Mesothelial cell of epicardium (in vitro differentiated cells): ENCODE measurements around the gene FEZF1. TPM values are rescaled to one million over a fixed set of nuclear protein-coding genes. Genes with fewer than 3 reads are reported as not detected.

Experiments used
- DNase-seq, 2 experiments: peaks; one replicate each; pipeline ENCODE4 v3.0.0; 2021; ENCODE audit warnings: low spot score in 2 of 2; ENCODE audit not compliant: unreplicated experiment in 2 of 2
- H3K27ac Mint-ChIP-seq: 2 replicates; pipeline ENCODE4 v1.8.0; 2021; ENCODE audit warnings: mixed read lengths
- H3K27me3 Mint-ChIP-seq: 2 replicates; pipeline ENCODE4 v1.8.0; 2021; ENCODE audit warnings: low read depth, mixed read lengths
- H3K36me3 Mint-ChIP-seq: 2 replicates; pipeline ENCODE4 v1.8.0; 2021; ENCODE audit warnings: mixed read lengths
- H3K4me1 Mint-ChIP-seq: 2 replicates; pipeline ENCODE4 v1.8.0; 2021; ENCODE audit warnings: mixed read lengths
- H3K4me3 Mint-ChIP-seq: 2 replicates; pipeline ENCODE4 v1.8.0; 2021; ENCODE audit warnings: mild to moderate bottlenecking, moderate library complexity, mixed read lengths
- H3K9me3 Mint-ChIP-seq: 2 replicates; pipeline ENCODE4 v1.8.0; 2021; ENCODE audit warnings: mixed read lengths
- total RNA-seq: library from RNA; stranded (reverse); gene quantifications from 3 replicates; pipeline ENCODE4 v1.2.1, GENCODE V29; 2021
- TF ChIP-seq, protein P1 (sequence below): fragments of 200-600 bp; sonication (generic); IDR thresholded peaks from one replicate; pipeline ENCODE4 v1.5.0; 2021; ENCODE audit warnings: antibody characterized with exemption; ENCODE audit not compliant: unreplicated experiment

Gene FEZF1
- total RNA-seq, 1 donor from 2014 or later = not detected

GRCh38 chr7:122316467-122317388 is 12.2 kb upstream of the FEZF1 start:
- Mint-ChIP-seq H3K4me3 (no peak overlapping the region), H3K36me3 (no peaks in the 10 kb centered on the region), H3K9me3 (no peaks in the 10 kb centered on the region), H3K27ac (no peak overlapping the region), H3K4me1 (no peaks in the 10 kb centered on the region), H3K27me3 (peaks cover 94% of the 10 kb centered on the region)
- TF ChIP-seq, protein P1, sequence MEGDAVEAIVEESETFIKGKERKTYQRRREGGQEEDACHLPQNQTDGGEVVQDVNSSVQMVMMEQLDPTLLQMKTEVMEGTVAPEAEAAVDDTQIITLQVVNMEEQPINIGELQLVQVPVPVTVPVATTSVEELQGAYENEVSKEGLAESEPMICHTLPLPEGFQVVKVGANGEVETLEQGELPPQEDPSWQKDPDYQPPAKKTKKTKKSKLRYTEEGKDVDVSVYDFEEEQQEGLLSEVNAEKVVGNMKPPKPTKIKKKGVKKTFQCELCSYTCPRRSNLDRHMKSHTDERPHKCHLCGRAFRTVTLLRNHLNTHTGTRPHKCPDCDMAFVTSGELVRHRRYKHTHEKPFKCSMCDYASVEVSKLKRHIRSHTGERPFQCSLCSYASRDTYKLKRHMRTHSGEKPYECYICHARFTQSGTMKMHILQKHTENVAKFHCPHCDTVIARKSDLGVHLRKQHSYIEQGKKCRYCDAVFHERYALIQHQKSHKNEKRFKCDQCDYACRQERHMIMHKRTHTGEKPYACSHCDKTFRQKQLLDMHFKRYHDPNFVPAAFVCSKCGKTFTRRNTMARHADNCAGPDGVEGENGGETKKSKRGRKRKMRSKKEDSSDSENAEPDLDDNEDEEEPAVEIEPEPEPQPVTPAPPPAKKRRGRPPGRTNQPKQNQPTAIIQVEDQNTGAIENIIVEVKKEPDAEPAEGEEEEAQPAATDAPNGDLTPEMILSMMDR = no peak
- no peak for DNase-seq

DNA sequence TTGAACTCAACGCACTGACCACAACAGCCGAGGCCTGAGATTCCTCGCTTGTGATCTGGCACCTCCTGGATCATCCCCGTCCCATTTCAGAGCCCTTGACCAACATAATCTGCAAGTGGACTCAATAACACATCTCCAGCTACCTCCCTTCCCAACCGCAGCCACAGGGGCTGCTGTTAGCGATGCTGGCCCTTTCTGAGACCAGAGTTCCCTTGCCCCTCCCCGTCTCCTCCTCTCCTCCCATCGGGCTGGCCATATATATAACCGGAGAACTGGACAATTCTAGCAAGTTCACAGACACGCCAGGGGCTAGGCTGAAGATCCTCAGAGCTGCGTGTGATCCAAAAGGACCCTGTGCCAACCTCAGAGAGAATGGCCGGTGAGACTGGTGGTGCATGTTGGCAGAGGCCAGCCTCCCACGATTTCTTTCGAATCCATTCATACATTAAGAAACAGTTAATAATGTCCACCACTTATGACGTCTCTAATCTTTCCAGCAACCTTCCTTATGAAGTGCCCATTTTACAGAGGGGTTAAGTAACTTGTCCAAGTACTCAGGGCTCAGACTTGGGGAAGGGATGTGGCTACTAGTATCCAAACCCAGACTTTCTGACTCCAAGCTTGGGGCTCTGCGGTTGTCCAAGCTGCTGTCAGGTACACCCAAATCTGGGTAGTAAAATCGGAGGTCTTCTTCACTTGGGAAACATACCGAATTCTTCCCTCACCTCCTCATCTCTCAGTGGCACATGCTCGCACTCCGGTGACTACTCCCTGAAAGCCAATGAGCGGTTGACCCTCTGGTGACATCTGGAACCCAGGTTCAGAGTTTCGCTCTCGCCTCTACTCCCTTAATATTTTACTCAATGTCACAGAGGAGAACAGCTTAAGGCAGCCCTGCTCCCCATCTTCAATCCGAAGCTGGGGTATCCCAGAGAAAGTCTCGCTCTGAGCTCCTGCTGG is 11.2 kb upstream of the FEZF1 start:
- Mint-ChIP-seq H3K27me3 (peaks cover 96% of the 10 kb centered on the region), H3K27ac (no peak overlapping the region), H3K9me3 (no peaks in the 10 kb centered on the region)

DNA sequence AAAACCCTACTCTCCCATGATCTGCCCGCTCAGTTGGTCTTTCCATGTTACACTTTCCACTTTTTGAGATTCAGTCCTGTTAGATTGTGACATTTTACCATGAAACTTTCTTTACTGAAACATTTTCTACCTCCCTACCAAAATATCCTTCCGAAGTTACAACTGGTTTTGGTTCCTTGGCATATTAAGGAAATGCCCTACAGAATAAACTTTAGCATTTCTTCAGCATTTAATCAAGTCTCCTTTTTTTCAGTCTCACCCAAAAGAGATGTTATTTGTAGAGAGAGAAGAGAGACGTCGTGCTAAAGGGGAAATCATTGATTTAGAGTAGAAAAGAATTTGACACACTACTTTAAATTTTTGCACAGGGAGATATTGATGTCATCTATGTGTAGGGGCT is 9.7 kb upstream of the FEZF1 start:
- Mint-ChIP-seq H3K9me3 (no peaks in the 10 kb centered on the region), H3K27me3 (peaks cover 99% of the 10 kb centered on the region), H3K27ac (no peak overlapping the region), H3K4me3 (no peak overlapping the region), H3K36me3 (no peaks in the 10 kb centered on the region), H3K4me1 (peaks cover 7% of the 10 kb centered on the region)
- DNase-seq = no peak
- TF ChIP-seq, protein P1 = no peak

More for the DNA sequence above, 11.2 kb upstream of the FEZF1 start:
- Mint-ChIP-seq H3K4me3 (no peak overlapping the region), H3K4me1 (peaks cover 6% of the 10 kb centered on the region), H3K36me3 (no peaks in the 10 kb centered on the region)
- no peak for DNase-seq
- TF ChIP-seq, protein P1 = no peak

DNA sequence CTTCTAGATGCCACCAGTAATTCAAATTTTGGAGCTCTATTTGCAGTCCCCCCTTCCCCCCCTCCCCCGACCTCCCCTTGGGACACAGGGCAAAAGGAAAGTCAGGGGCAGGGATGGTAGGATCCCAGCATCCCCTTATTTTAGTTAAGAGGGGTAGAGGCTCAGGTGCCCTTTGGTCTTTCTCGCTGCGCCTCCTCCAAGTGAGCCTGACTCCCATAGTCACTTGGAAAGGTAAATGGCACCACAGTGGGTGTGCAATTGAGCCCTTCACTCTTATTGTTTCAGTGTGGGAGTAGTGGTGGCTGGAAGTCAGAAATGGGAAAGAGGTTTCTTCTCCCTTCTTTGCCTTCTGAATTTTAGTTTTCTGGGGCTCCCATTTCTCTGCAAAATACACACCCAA is 8.2 kb upstream of the FEZF1 start:
- peaks cover 7% of the 10 kb centered on the region for H3K4me1 Mint-ChIP-seq
- TF ChIP-seq, protein P1 = no peak
- DNase-seq = no peak

DNA sequence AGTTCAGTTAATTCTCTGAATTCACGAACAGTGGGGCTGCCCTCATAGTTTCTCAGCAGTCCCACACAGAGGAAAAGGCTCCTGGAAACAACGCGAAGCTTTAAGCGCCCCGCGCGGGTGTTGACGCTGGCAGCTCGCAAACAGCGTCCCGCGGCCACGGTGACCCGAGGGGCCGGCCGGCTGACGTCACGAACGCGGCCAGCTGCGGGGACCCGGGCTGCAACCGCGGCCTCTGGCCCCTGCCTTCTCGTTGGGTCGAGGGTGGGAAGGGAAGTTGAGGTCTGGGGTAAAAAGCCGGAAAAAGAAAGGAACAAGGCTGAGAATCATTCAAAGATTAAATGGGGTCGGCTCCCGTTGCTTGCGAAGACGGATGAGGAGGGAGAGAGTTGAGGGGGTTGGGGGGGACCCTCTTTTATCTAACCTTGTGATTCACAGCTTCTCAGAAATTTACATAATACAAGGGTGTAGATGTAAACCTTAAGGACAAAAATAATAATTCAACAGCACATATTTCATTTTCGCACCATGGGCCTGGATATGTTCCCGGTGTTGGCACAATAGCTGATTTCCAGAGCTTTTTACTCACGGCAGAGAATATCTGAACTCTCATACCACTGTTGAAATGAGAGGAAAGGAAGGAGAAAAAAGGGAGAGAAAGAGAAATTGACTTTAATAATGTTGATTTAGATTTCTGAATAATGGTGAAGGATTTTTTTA is 7.3 kb upstream of the FEZF1 start:
- DNase-seq = no peak
- no peak overlapping the region for H3K27ac Mint-ChIP-seq
- no peak overlapping the region for H3K4me3 Mint-ChIP-seq
- TF ChIP-seq, protein P1 = no peak
- peaks cover 99% of the 10 kb centered on the region for H3K27me3 Mint-ChIP-seq
- peaks cover 7% of the 10 kb centered on the region for H3K4me1 Mint-ChIP-seq
- H3K9me3 Mint-ChIP-seq = no peaks in the 10 kb centered on the region
- no peaks in the 10 kb centered on the region for H3K36me3 Mint-ChIP-seq

More for the DNA sequence above, 8.2 kb upstream of the FEZF1 start:
- Mint-ChIP-seq H3K27ac (no peak overlapping the region), H3K4me3 (no peak overlapping the region), H3K9me3 (no peaks in the 10 kb centered on the region), H3K36me3 (no peaks in the 10 kb centered on the region), H3K27me3 (peaks cover 99% of the 10 kb centered on the region)
